Pancreas (tissue), 10 donors: ENCODE results near the gene ZBTB47. TPM values are rescaled to one million over a fixed set of nuclear protein-coding genes. Genes with fewer than 3 reads are reported as not detected.

Source experiments
- ATAC-seq, 4 donors: fragments of 200-7000 bp; cut with Tn5 transposase; one replicate each; pipeline versions ENCODE4 v1.8.0 to v1.9.1; 2020; ENCODE audit warnings: mild to moderate bottlenecking in 4 of 4, moderate library complexity in 4 of 4
- DNase-seq, 6 donors: peaks; one replicate each; pipeline ENCODE4 v3.0.0-alpha.2; 2020
- FAIRE-seq: peaks from 2 replicates; lab custom pipeline; 2012; peaks lifted over from hg19 to GRCh38; lab: Jason Lieb, UNC
- H3K27ac ChIP-seq, 4 donors: fragments of 200-600 bp; sonication (generic); 1 replicate in 3 of 4; 2 replicates in 1 of 4; pipeline versions ENCODE4 v1.5.0 to v1.8.0; 2020
- H3K27me3 ChIP-seq, 4 donors: fragments of 200-600 bp; one replicate each; pipeline ENCODE4 v1.8.0; 2021
- H3K36me3 ChIP-seq, 3 donors: fragments of 200-600 bp; sonication (generic) in 1 of 3; one replicate each; pipeline versions ENCODE4 v1.5.0 to v1.8.0; 2020 to 2021
- H3K4me1 ChIP-seq, 3 donors: fragments of 200-600 bp; one replicate each; pipeline ENCODE4 v1.8.0; 2021
- H3K4me3 ChIP-seq, 4 donors: fragments of 200-600 bp; sonication (generic) in 2 of 4; one replicate each; pipeline versions ENCODE4 v1.5.0 to v1.8.0; 2020 to 2021
- H3K9me3 ChIP-seq, 4 donors: fragments of 200-600 bp; one replicate each; pipeline ENCODE4 v1.8.0; 2021
- CTCF ChIP-seq, 4 donors: fragments of 200-600 bp; sonication (generic) in 3 of 4; IDR thresholded peaks; one replicate each; pipeline versions ENCODE4 v1.5.0 to v1.8.0; 2021; ENCODE audit warnings: antibody characterized with exemption in 4 of 4
- WGBS, 2 donors: extraction: QIAGEN DNeasy Blood & Tissue Kit; methylation state at CpG; one replicate each; pipeline ENCODE4 v1.1.7; 2013; 5-methylcytosine and 5-hydroxymethylcytosine counted together
- intact Hi-C, 3 donors: fragments of 100-400 bp; cut with DNase I; formaldehyde crosslinking; loops; one replicate each; pipeline versions ENCODE4 v1.11.1 to v1.14.2; 2022
- polyA plus RNA-seq, 2 donors: library from polyadenylated mRNA; stranded (reverse); fragments of 200-250 nt; gene quantifications; one replicate each; pipeline ENCODE4 v1.2.3, GENCODE V29; 2013
- total RNA-seq, 6 donors: library from RNA; stranded (reverse); fragmentation: NEBNext Ultra II Directional in 4 of 6; extraction: Animal tissue kit (Norgen Biotek cat#: 25700) in 4 of 6; gene quantifications; one replicate each; pipeline versions ENCODE4 v1.2.1 to v1.2.4, GENCODE V29; 2021 to 2023
- donor health status: healthy with polysubstance abuse.
- donor health status: DM: no; HTN: no; CAD: no; lungs with moderate emphysema.
- donor health status: DM: no; HTN: no; CAD: no.
- donor health status: control.
- donor health status: control.
- donor health status: Bipolar disorder and iron deficiency.
- donor health status: DM: yes; HTN: yes; CAD: no.
- donor health status: DM: no; HTN: no; CAD: no.
- donor health status: DM: no; HTN: no; CAD: no.
- donor health status: DM: yes; HTN: yes; CAD: no.

Gene ZBTB47
- total RNA-seq: 10 to 100 TPM in 3 of 6 donors, 1 to 10 TPM in 3; 7.9 to 13.6 (median 10.2) TPM
- polyA plus RNA-seq: 10 to 100 TPM in 1 of 2 donors, 1 to 10 TPM in 1; 9.0 to 12.5 TPM

- no peaks in the 10 kb centered on the region for H3K27me3 ChIP-seq
- ATAC-seq (peak; percentile 26 to 35 (median 30)), DNase-seq (peak in 5 of 6 donors; percentile 51 to 82 (median 64)), FAIRE-seq (no peak)
- no peaks in the 10 kb centered on the region for H3K9me3 ChIP-seq
- 3 to 5% methylated on average over 26 to 31 of the region's 31 CpGs for WGBS, 2 donors
- TF ChIP-seq CTCF (IDR thresholded peaks at IDR 0.05): no peak
- H3K36me3 ChIP-seq: peaks cover 0 to 4% (median 1%) of the 10 kb centered on the region in 3 donors
- intact Hi-C loops: no loop called here
- H3K27ac ChIP-seq: peak within 1 kb of the TSS; percentile 69 to 73 (median 71)
- peak within 1 kb of the TSS; percentile 65 to 84 (median 76) for H3K4me3 ChIP-seq
- H3K4me1 ChIP-seq: peaks cover 0 to 18% (median 6%) of the 10 kb centered on the region in 3 donors
Observed at GRCh38 chr3:42653560-42654330, at the start of gene ZBTB47. TSS of gene ZBTB47 (plus strand) at chr3:42653697. CDS start at chr3:42658356, 4,659 bp downstream.

- H3K9me3 ChIP-seq: no peaks in the 10 kb centered on the region
- DNase-seq (peak in 3 of 6 donors; percentile 41 to 61 (median 50)), ATAC-seq (peak; percentile 79 to 87 (median 82)), FAIRE-seq (no peak)
- no peak overlapping the region for H3K4me3 ChIP-seq
- peaks cover 8 to 30% (median 11%) of the 10 kb centered on the region in 3 donors for H3K4me1 ChIP-seq
- H3K27ac ChIP-seq: peak overlapping the region; percentile 22 to 48 (median 40)
- H3K36me3 ChIP-seq: no peaks in the 10 kb centered on the region
- WGBS, 2 donors: 35 to 43% methylated on average over 5 of the region's 5 CpGs
- no peak for TF ChIP-seq CTCF (IDR thresholded peaks at IDR 0.05)
- intact Hi-C loops: no loop called here
- H3K27me3 ChIP-seq: no peaks in the 10 kb centered on the region
Observed at GRCh38 chr3:42605546-42606173, 47.8 kb upstream of the ZBTB47 start.

- no peaks in the 10 kb centered on the region for H3K27me3 ChIP-seq
- no peaks in the 10 kb centered on the region for H3K36me3 ChIP-seq
- ATAC-seq (no peak), FAIRE-seq (no peak), DNase-seq (no peak)
- no peak overlapping the region for H3K27ac ChIP-seq
- H3K4me3 ChIP-seq: no peak overlapping the region
- intact Hi-C loops: no loop called here
- 78 to 84% methylated on average over 5 of the region's 5 CpGs for WGBS, 2 donors
- no peaks in the 10 kb centered on the region for H3K9me3 ChIP-seq
- TF ChIP-seq CTCF (IDR thresholded peaks at IDR 0.05): no peak
- H3K4me1 ChIP-seq: peaks cover 21 to 23% (median 22%) of the 10 kb centered on the region in 3 donors
Observed at GRCh38 chr3:42608581-42608980, 44.9 kb upstream of the ZBTB47 start.

GRCh38 chr3:42610976-42611375, 42.5 kb upstream of the ZBTB47 start:
- peaks cover 14 to 26% (median 26%) of the 10 kb centered on the region in 3 donors for H3K4me1 ChIP-seq
- H3K27ac ChIP-seq: peak overlapping the region in 1 of 4 donors; percentile 29
- no peak overlapping the region for H3K4me3 ChIP-seq
- WGBS, 2 donors: 95 to 98% methylated on average over 1 of the region's 1 CpG
- intact Hi-C loops: no loop called here
- H3K36me3 ChIP-seq: no peaks in the 10 kb centered on the region
- FAIRE-seq: no peak
- no peaks in the 10 kb centered on the region for H3K9me3 ChIP-seq
- TF ChIP-seq CTCF (IDR thresholded peaks at IDR 0.05): no peak
- no peak for ATAC-seq
- no peaks in the 10 kb centered on the region for H3K27me3 ChIP-seq
- DNase-seq: no peak
